ENCODE results near the gene SAPCD2.
"Not testable (repeated sequence)": the region's sequence is repeated elsewhere in the genome, so short reads cannot be mapped to it uniquely, and the experiment has no call there.

SAPCD2 gene

GRCh38 chr9:137038916-137039315, 31.4 kb downstream of the SAPCD2 start:
- Mint-ChIP-seq H3K4me3 (no peak overlapping the region), H3K4me1 (peaks cover 11% of the 10 kb centered on the region), H3K36me3 (no peaks in the 10 kb centered on the region), H3K27me3 (no peaks in the 10 kb centered on the region), H3K9me3 (no peaks in the 10 kb centered on the region), H3K27ac (no peak overlapping the region)

GRCh38 chr9:137037483-137037882, 32.9 kb downstream of the SAPCD2 start:
- Mint-ChIP-seq H3K4me1 (peaks cover 15% of the 10 kb centered on the region), H3K27me3 (no peaks in the 10 kb centered on the region), H3K4me3 (no peak overlapping the region), H3K9me3 (no peaks in the 10 kb centered on the region), H3K27ac (no peak overlapping the region), H3K36me3 (no peaks in the 10 kb centered on the region)

GRCh38 chr9:137037035-137037434, 33.3 kb downstream of the SAPCD2 start:
- Mint-ChIP-seq H3K27me3 (no peaks in the 10 kb centered on the region), H3K4me3 (no peak overlapping the region), H3K36me3 (no peaks in the 10 kb centered on the region), H3K9me3 (no peaks in the 10 kb centered on the region), H3K4me1 (peaks cover 16% of the 10 kb centered on the region), H3K27ac (no peak overlapping the region)

- H3K27ac Mint-ChIP-seq = no peak overlapping the region
- H3K4me3 Mint-ChIP-seq = no peak overlapping the region
- H3K4me1 Mint-ChIP-seq = peaks cover 20% of the 10 kb centered on the region
- no peaks in the 10 kb centered on the region for H3K9me3 Mint-ChIP-seq
- H3K36me3 Mint-ChIP-seq = no peaks in the 10 kb centered on the region
- no peaks in the 10 kb centered on the region for H3K27me3 Mint-ChIP-seq
These were observed 34.4 kb downstream of the SAPCD2 start for GRCh38 chr9:137035937-137036336.

GRCh38 chr9:137035507-137035834, 34.9 kb downstream of the SAPCD2 start:
- Mint-ChIP-seq H3K4me3 (no peak overlapping the region), H3K9me3 (no peaks in the 10 kb centered on the region), H3K27ac (no peak overlapping the region), H3K36me3 (no peaks in the 10 kb centered on the region), H3K27me3 (no peaks in the 10 kb centered on the region), H3K4me1 (peaks cover 25% of the 10 kb centered on the region)

- Mint-ChIP-seq H3K9me3 (no peaks in the 10 kb centered on the region), H3K4me1 (peaks cover 28% of the 10 kb centered on the region), H3K4me3 (peak overlapping the region; percentile 69), H3K27me3 (no peaks in the 10 kb centered on the region), H3K36me3 (no peaks in the 10 kb centered on the region), H3K27ac (peak overlapping the region; percentile 51)
These were observed 35.4 kb downstream of the SAPCD2 start for GRCh38 chr9:137034709-137035506.

GRCh38 chr9:137034039-137034708, 36.2 kb downstream of the SAPCD2 start:
- peak overlapping the region; percentile 69 for H3K4me3 Mint-ChIP-seq
- H3K27ac Mint-ChIP-seq = no peak overlapping the region
- H3K9me3 Mint-ChIP-seq = no peaks in the 10 kb centered on the region
- no peaks in the 10 kb centered on the region for H3K27me3 Mint-ChIP-seq
- H3K4me1 Mint-ChIP-seq = peaks cover 35% of the 10 kb centered on the region
- no peaks in the 10 kb centered on the region for H3K36me3 Mint-ChIP-seq

GRCh38 chr9:137033481-137033880, 36.9 kb downstream of the SAPCD2 start:
- H3K27me3 Mint-ChIP-seq, H3K36me3 Mint-ChIP-seq, H3K27ac Mint-ChIP-seq, H3K9me3 Mint-ChIP-seq: not testable (repeated sequence)
- Mint-ChIP-seq H3K4me3 (peak overlapping the region; percentile 30), H3K4me1 (peaks cover 35% of the 10 kb centered on the region)

GRCh38 chr9:137032858-137033257, 37.5 kb downstream of the SAPCD2 start:
- H3K9me3 Mint-ChIP-seq = no peaks in the 10 kb centered on the region
- no peak overlapping the region for H3K27ac Mint-ChIP-seq

GRCh38 chr9:137031904-137032640, 38.3 kb downstream of the SAPCD2 start, which contains the start of gene FUT7:
Gene FUT7, minus strand, starts transcription at chr9:137032088. Its CDS starts 97 bp downstream, at chr9:137031991.
- peaks cover 38% of the 10 kb centered on the region for H3K4me1 Mint-ChIP-seq
- no peaks in the 10 kb centered on the region for H3K36me3 Mint-ChIP-seq
- H3K9me3 Mint-ChIP-seq = no peaks in the 10 kb centered on the region
- no peak within 1 kb of the TSS for H3K27ac Mint-ChIP-seq
- H3K27me3 Mint-ChIP-seq = no peaks in the 10 kb centered on the region
- H3K4me3 Mint-ChIP-seq = no peak within 1 kb of the TSS

More at GRCh38 chr9:137032858-137033257, 37.5 kb downstream of the SAPCD2 start:
- H3K27me3 Mint-ChIP-seq = no peaks in the 10 kb centered on the region
- H3K4me1 Mint-ChIP-seq = peaks cover 35% of the 10 kb centered on the region
- H3K36me3 Mint-ChIP-seq = no peaks in the 10 kb centered on the region
- H3K4me3 Mint-ChIP-seq = no peak overlapping the region

GRCh38 chr9:137030538-137031527, 39.5 kb downstream of the SAPCD2 start:
- Mint-ChIP-seq H3K36me3 (no peaks in the 10 kb centered on the region), H3K27me3 (no peaks in the 10 kb centered on the region), H3K4me3 (peak overlapping the region; percentile 26), H3K4me1 (peaks cover 40% of the 10 kb centered on the region), H3K27ac (no peak overlapping the region), H3K9me3 (no peaks in the 10 kb centered on the region)

- H3K4me1 Mint-ChIP-seq = peaks cover 36% of the 10 kb centered on the region
- H3K27ac Mint-ChIP-seq = no peak overlapping the region
- H3K4me3 Mint-ChIP-seq = peak overlapping the region; percentile 7
- H3K9me3 Mint-ChIP-seq = no peaks in the 10 kb centered on the region
- no peaks in the 10 kb centered on the region for H3K27me3 Mint-ChIP-seq
- H3K36me3 Mint-ChIP-seq = no peaks in the 10 kb centered on the region
These were observed 40.4 kb downstream of the SAPCD2 start for GRCh38 chr9:137030006-137030405.

GRCh38 chr9:137029058-137029936, 41.1 kb downstream of the SAPCD2 start:
- Mint-ChIP-seq H3K9me3 (no peaks in the 10 kb centered on the region), H3K27ac (no peak overlapping the region), H3K36me3 (no peaks in the 10 kb centered on the region), H3K4me1 (peaks cover 29% of the 10 kb centered on the region), H3K4me3 (peak overlapping the region; percentile 69), H3K27me3 (no peaks in the 10 kb centered on the region)
